Trophoblast cell (in vitro differentiated cells and primary cell): ENCODE measurements around the gene IL1RAPL2. TPM values are rescaled to one million over a fixed set of nuclear protein-coding genes. Genes with fewer than 3 reads are reported as not detected.

ENCODE experiments used
- DNase-seq, 2 donors: peaks; one replicate each; pipeline ENCODE4 v3.0.0-alpha.2; 2016
- H2AFZ ChIP-seq: 2 replicates; pipeline ENCODE4 v1.6.1; 2013; ENCODE audit warnings: low read length, moderate library complexity, mild to moderate bottlenecking; ENCODE audit not compliant: insufficient read depth, poor library complexity
- H2AK5ac ChIP-seq: 2 replicates; pipeline ENCODE4 v1.6.1; 2013; ENCODE audit warnings: mild to moderate bottlenecking, low read length
- H2BK120ac ChIP-seq: 2 replicates; pipeline ENCODE4 v1.6.1; 2013; ENCODE audit warnings: low read length, mild to moderate bottlenecking, moderate library complexity; ENCODE audit not compliant: insufficient read depth, poor library complexity
- H2BK12ac ChIP-seq: 2 replicates; pipeline ENCODE4 v1.6.1; 2013; ENCODE audit warnings: mild to moderate bottlenecking, low read length, moderate library complexity
- H2BK5ac ChIP-seq: 2 replicates; pipeline ENCODE4 v1.6.1; 2013; ENCODE audit warnings: low read length, low read depth, moderate library complexity, mild to moderate bottlenecking; ENCODE audit not compliant: poor library complexity
- H3K14ac ChIP-seq: 2 replicates; pipeline ENCODE4 v1.6.1; 2013; ENCODE audit warnings: mild to moderate bottlenecking, low read length
- H3K18ac ChIP-seq: 2 replicates; pipeline ENCODE4 v1.6.1; 2013; ENCODE audit warnings: mild to moderate bottlenecking, low read length
- H3K23ac ChIP-seq: 2 replicates; pipeline ENCODE4 v1.6.1; 2013; ENCODE audit warnings: low read length
- H3K27ac ChIP-seq: 2 replicates; pipeline ENCODE4 v1.5.1; 2013; ENCODE audit warnings: low read depth, mild to moderate bottlenecking, inconsistent platforms, low read length, moderate library complexity
- H3K27me3 ChIP-seq: 2 replicates; pipeline ENCODE4 v1.6.1; 2013; ENCODE audit warnings: inconsistent platforms, mild to moderate bottlenecking, low read length, moderate library complexity; ENCODE audit not compliant: insufficient read depth
- H3K36me3 ChIP-seq, 2 experiments: 1 replicate in 1 of 2; 2 replicates in 1 of 2; pipeline ENCODE4 v1.6.1; 2013; ENCODE audit warnings: low read length in 2 of 2, mild to moderate bottlenecking in 2 of 2, moderate library complexity in 1 of 2; ENCODE audit not compliant: insufficient read depth in 2 of 2, control insufficient read depth in 1 of 2
- H3K4ac ChIP-seq: 2 replicates; pipeline ENCODE4 v1.6.1; 2013; ENCODE audit warnings: low read depth, mild to moderate bottlenecking, low read length, moderate library complexity
- H3K4me1 ChIP-seq, 2 experiments: 1 replicate in 1 of 2; 2 replicates in 1 of 2; pipeline ENCODE4 v1.6.1; 2013; ENCODE audit warnings: low read length in 2 of 2, mild to moderate bottlenecking in 2 of 2, moderate library complexity in 1 of 2; ENCODE audit not compliant: insufficient read depth in 2 of 2, control insufficient read depth in 1 of 2
- H3K4me2 ChIP-seq: 2 replicates; pipeline ENCODE4 v1.6.1; 2013; ENCODE audit warnings: inconsistent platforms, mild to moderate bottlenecking, low read length, moderate library complexity
- H3K4me3 ChIP-seq: 2 replicates; pipeline ENCODE4 v1.5.1; 2013; ENCODE audit warnings: mild to moderate bottlenecking, low read depth, low read length, inconsistent platforms
- H3K79me1 ChIP-seq: one replicate; pipeline ENCODE4 v1.6.1; 2013; ENCODE audit warnings: low read length
- H3K79me2 ChIP-seq: 2 replicates; pipeline ENCODE4 v1.6.1; 2013; ENCODE audit warnings: low read length, mild to moderate bottlenecking; ENCODE audit not compliant: control insufficient read depth, insufficient read depth, poor library complexity
- H3K9ac ChIP-seq: 2 replicates; pipeline ENCODE4 v1.6.1; 2013; ENCODE audit warnings: mild to moderate bottlenecking, low read length
- H3K9me3 ChIP-seq: 2 replicates; pipeline ENCODE4 v1.6.1; 2013; ENCODE audit warnings: low read depth, mild to moderate bottlenecking, control low read depth, inconsistent platforms, low read length; ENCODE audit not compliant: insufficient read depth
- H4K12ac ChIP-seq: 2 replicates; pipeline ENCODE4 v1.6.1; 2013; ENCODE audit warnings: low read depth, mild to moderate bottlenecking, low read length, moderate library complexity
- H4K8ac ChIP-seq: 2 replicates; pipeline ENCODE4 v1.6.1; 2013; ENCODE audit warnings: low read depth, mild to moderate bottlenecking, low read length, moderate library complexity
- H4K91ac ChIP-seq: one replicate; pipeline ENCODE4 v1.6.1; 2013; ENCODE audit warnings: low read depth, mild to moderate bottlenecking, low read length, moderate library complexity
- WGBS: extraction: QIAGEN DNeasy Blood & Tissue Kit; methylation state at CpG from one replicate; pipeline ENCODE4 v1.1.7; 2013; ENCODE audit warnings: missing lambda C conversion rate; ENCODE audit not compliant: insufficient read length, insufficient coverage; ENCODE audit errors: extremely low coverage; 5-methylcytosine and 5-hydroxymethylcytosine counted together
- polyA plus RNA-seq: library from polyadenylated mRNA; stranded (reverse); fragments of 200-250 nt; gene quantifications from 2 replicates; pipeline ENCODE4 v1.2.3, GENCODE V29; 2013

Gene IL1RAPL2
- 0.10 TPM in 2 replicates for polyA plus RNA-seq

DNA sequence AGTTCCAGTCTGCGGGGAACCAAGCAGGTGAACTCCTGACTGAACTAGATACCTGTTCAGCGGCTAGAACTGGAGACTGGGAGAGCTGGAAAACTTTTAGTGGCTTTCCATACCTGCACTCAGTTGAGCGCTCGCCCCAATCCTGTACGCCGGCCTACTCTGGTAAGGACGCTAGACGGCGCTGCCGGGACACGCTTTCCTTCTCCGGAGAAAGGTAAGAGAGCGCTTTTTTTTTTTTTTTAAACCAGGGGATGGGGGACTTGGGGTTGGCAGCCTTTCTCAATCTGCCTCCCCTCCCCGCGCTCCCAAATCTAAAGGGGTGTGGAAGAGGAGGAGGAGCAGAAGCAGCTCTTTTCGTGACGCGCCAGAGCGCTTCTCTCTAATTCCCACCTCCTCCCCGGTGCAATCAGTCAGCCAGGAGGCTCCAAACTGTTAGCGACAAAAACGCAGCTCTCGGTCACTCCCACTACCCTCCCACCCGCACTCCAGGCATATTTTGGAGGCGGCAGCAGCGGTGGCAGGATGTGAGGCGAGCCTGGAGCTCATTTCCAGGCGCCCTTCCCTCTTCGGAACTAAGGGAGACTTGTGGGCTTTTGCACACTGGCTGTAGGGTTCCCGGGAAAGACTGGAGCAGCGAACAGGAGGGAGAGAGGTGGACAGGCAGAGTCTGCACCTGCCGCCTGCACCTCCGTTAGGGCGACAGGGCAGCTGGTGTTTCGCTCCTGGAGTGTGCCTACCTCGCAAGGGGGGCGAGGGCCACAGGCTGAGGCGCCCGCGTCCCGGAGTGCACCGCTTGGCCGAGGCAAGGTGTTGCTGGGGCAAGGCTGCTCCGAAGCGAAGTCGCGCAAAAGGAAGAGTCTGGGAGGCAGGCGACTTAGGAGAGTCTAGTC lies at the start of gene IL1RAPL2:
Gene IL1RAPL2 (plus strand): TSS at position 409 of the 890 bp plus-strand sequence.
- WGBS = no CpG with 5 or more reads among the region's 48 CpGs
- no peak within 1 kb of the TSS for H3K4ac ChIP-seq

DNA sequence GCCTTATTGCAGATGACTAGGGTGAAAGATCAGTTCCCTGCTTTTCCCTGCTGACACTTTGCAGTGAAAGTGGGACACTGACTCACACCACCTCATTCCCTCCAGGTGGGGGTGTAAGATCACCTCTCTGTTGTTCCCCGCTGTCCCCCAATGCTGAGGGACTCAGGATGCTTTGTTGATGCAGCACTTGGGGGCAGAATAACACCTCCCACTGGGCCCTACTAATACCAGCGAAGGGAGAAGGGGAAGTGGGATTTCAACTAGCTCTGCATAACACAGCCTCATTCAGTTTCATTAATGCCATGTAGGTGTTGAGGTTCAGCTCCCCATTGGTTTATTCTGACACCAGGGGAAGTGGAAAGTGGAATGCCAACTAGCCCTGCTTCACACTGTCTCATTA lies 43.6 kb upstream of the IL1RAPL2 start:
- Histone ChIP-seq H3K4me2 (no peak overlapping the region), H3K79me2 (no peaks in the 10 kb centered on the region), H2AFZ (no peak overlapping the region), H3K36me3 (no peaks in the 10 kb centered on the region), H4K12ac (no peak overlapping the region), H4K8ac (no peak overlapping the region), H3K4me3 (no peak overlapping the region), H3K4me1 (no peaks in the 10 kb centered on the region), H2BK12ac (no peak overlapping the region), H4K91ac (no peak overlapping the region), H2BK5ac (no peak overlapping the region), H3K9ac (no peak overlapping the region), H3K27ac (no peak overlapping the region), H2AK5ac (no peak overlapping the region), H3K27me3 (no peaks in the 10 kb centered on the region), H3K79me1 (no peaks in the 10 kb centered on the region), H3K23ac (no peak overlapping the region), H3K14ac (no peak overlapping the region), H3K9me3 (no peaks in the 10 kb centered on the region), H3K18ac (no peak overlapping the region), H3K4ac (no peak overlapping the region), H2BK120ac (no peak overlapping the region)
- no CpG with 5 or more reads among the region's 2 CpGs for WGBS
- no peak for DNase-seq

More for the DNA sequence above, at the start of gene IL1RAPL2:
- H4K12ac ChIP-seq = no peak within 1 kb of the TSS
- H3K27me3 ChIP-seq = peaks cover 22% of the 10 kb centered on the region
- no peak within 1 kb of the TSS for H4K91ac ChIP-seq
- H3K4me1 ChIP-seq = peaks cover 5 to 8% of the 10 kb centered on the region in 2 experiments
- no peaks in the 10 kb centered on the region for H3K79me1 ChIP-seq
- DNase-seq = peak; percentile 18 to 55
- no peaks in the 10 kb centered on the region for H3K36me3 ChIP-seq
- peak within 1 kb of the TSS; percentile 25 for H3K4me3 ChIP-seq
- H2BK5ac ChIP-seq = no peak within 1 kb of the TSS
- H3K27ac ChIP-seq = no peak within 1 kb of the TSS
- no peak within 1 kb of the TSS for H3K18ac ChIP-seq
- H2BK120ac ChIP-seq = no peak within 1 kb of the TSS
- H3K9me3 ChIP-seq = no peaks in the 10 kb centered on the region
- peak within 1 kb of the TSS; percentile 80 for H3K4me2 ChIP-seq
- no peak within 1 kb of the TSS for H3K14ac ChIP-seq
- H2AFZ ChIP-seq = peak within 1 kb of the TSS; percentile 59
- H3K79me2 ChIP-seq = no peaks in the 10 kb centered on the region
- H2AK5ac ChIP-seq = no peak within 1 kb of the TSS
- no peak within 1 kb of the TSS for H4K8ac ChIP-seq
- no peak within 1 kb of the TSS for H3K23ac ChIP-seq
- no peak within 1 kb of the TSS for H3K9ac ChIP-seq
- no peak within 1 kb of the TSS for H2BK12ac ChIP-seq

DNA sequence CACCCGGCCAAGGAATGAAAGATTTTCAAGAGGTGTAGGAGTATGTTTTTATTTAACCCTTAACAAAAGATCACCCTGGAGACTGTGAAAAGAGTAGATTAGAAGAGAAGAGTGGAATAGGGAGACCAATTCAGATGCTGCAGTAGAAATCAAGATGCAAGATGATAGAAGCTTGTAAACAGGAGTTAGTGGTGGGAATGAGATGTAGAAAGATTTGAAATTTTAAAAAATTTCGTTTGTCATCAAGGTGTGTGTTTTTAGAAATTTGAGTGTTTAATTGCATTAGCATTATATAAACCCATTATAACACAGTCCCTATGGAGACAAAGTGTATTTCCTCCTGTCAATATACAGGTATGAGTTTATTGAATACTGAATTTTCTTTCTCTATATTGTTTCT lies 42.1 kb upstream of the IL1RAPL2 start:
- H4K12ac ChIP-seq = no peak overlapping the region
- H3K14ac ChIP-seq = no peak overlapping the region
- H3K4me2 ChIP-seq = no peak overlapping the region
- no peak overlapping the region for H3K18ac ChIP-seq
- H3K23ac ChIP-seq = no peak overlapping the region
- 100% methylated on average over 1 of the region's 2 CpGs for WGBS
- no peak overlapping the region for H2BK5ac ChIP-seq
- H3K27me3 ChIP-seq = no peaks in the 10 kb centered on the region
- no peaks in the 10 kb centered on the region for H3K79me2 ChIP-seq
- H2AFZ ChIP-seq = no peak overlapping the region
- H2AK5ac ChIP-seq = no peak overlapping the region
- H3K4me3 ChIP-seq = no peak overlapping the region
- no peak overlapping the region for H2BK120ac ChIP-seq
- H3K79me1 ChIP-seq = no peaks in the 10 kb centered on the region
- H3K4ac ChIP-seq = no peak overlapping the region
- no peaks in the 10 kb centered on the region for H3K4me1 ChIP-seq
- H4K8ac ChIP-seq = no peak overlapping the region
- no peaks in the 10 kb centered on the region for H3K36me3 ChIP-seq
- H2BK12ac ChIP-seq = no peak overlapping the region
- no peak overlapping the region for H3K9ac ChIP-seq
- no peak overlapping the region for H4K91ac ChIP-seq
- no peaks in the 10 kb centered on the region for H3K9me3 ChIP-seq
- no peak for DNase-seq
- no peak overlapping the region for H3K27ac ChIP-seq

DNA sequence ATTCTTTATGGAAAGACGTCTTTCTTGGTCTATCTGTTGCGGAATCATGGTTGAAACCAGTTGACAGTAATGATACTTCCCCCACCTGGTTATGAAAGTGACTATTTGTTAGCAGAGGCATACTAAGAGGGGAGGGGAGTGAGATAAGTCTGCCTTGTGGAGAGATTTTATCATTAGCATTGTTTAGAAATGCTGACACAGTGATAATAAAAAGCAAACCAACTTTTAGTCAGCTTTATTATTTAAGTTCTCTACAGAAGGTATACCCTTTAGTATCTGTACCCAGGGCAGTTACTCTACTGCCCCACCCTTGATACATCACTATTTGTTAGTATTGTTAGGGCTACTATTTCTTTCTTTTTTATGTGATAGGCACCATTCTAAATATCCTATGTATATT lies 26.9 kb upstream of the IL1RAPL2 start:
- WGBS = no CpG with 5 or more reads among the region's 2 CpGs
- Histone ChIP-seq H2AFZ (no peak overlapping the region), H2BK12ac (no peak overlapping the region), H3K9me3 (no peaks in the 10 kb centered on the region), H3K9ac (no peak overlapping the region), H3K27ac (no peak overlapping the region), H3K4ac (no peak overlapping the region), H2BK5ac (no peak overlapping the region), H4K91ac (no peak overlapping the region), H3K79me1 (no peaks in the 10 kb centered on the region), H3K4me2 (no peak overlapping the region), H3K79me2 (no peaks in the 10 kb centered on the region), H3K23ac (no peak overlapping the region), H3K4me1 (no peaks in the 10 kb centered on the region), H3K36me3 (no peaks in the 10 kb centered on the region), H3K27me3 (no peaks in the 10 kb centered on the region), H2BK120ac (no peak overlapping the region), H3K14ac (no peak overlapping the region), H4K8ac (no peak overlapping the region), H4K12ac (no peak overlapping the region), H3K18ac (no peak overlapping the region), H2AK5ac (no peak overlapping the region), H3K4me3 (no peak overlapping the region)
- peak in 1 of 2 donors; percentile 2 for DNase-seq
